T-helper 9 cell (primary cell): ENCODE data around the gene ECSCR.
"Not testable (repeated sequence)": the region's sequence is repeated elsewhere in the genome, so short reads cannot be mapped to it uniquely, and the experiment has no call there.

Experiments used
- DNase-seq: peaks from one replicate; pipeline ENCODE4 v3.0.0-alpha.2; 2020
- total RNA-seq, 2 donors: gene quantifications; one replicate each; lab custom pipeline; 2026; lab: John Stamatoyannopoulos, UW

Gene ECSCR, protein sequence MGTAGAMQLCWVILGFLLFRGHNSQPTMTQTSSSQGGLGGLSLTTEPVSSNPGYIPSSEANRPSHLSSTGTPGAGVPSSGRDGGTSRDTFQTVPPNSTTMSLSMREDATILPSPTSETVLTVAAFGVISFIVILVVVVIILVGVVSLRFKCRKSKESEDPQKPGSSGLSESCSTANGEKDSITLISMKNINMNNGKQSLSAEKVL
- 0 to 0.21 reads per million in 2 donors for total RNA-seq

GRCh38 chr5:139462586-139463276 is at the start of gene ECSCR:
Gene ECSCR (minus strand): TSS chr5:139462743. CDS start chr5:139462670, 73 bp downstream.
- no peak for DNase-seq

GRCh38 chr5:139504722-139505121 is 42.2 kb upstream of the ECSCR start:
- DNase-seq = not testable (repeated sequence)

GRCh38 chr5:139503879-139504278 is 41.3 kb upstream of the ECSCR start:
- not testable (repeated sequence) for DNase-seq

GRCh38 chr5:139503036-139503817 is 40.7 kb upstream of the ECSCR start:
- DNase-seq = not testable (repeated sequence)

DNA sequence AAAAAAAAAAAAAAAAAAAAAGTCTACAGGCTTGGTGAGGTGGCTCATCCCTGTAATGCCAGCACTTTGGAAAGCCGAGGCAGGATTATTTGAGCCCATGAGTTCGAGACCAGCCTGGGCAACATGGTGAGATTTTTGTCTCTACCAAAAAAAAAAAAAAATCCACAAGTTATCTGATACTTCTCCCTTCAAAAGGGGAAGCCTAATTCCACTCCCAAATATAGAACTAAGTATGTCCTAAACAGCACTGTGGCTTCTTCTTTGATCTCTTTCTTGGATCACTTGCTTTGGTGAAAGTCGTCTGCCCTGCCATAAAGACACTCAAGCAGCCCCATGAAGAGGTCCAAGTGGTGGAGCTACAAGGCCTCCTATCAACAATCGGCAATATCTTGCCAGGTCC is 38.8 kb upstream of the ECSCR start:
- no peak for DNase-seq

GRCh38 chr5:139495638-139496435 is 33.3 kb upstream of the ECSCR start:
- no peak for DNase-seq

GRCh38 chr5:139494832-139495231 is 32.3 kb upstream of the ECSCR start:
- DNase-seq = no peak

DNA sequence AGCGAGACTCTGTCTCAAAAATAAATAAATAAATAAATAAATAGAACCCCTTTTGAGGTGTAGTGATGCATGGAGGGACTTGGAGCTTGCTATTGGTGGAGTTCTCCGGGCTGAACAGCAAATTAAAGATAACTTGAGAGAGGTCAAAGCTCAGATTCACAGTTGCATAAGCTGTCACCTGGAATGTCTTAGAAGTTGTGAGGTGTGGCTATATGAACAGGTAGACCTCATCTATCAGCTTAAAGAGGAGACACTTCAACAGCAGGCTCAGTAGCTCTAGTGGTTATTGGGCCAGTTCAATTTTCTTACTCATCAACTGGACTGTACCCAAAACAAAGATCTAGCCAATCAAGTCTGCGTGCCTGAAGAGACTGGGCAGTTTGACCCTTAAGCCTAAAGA is 31.7 kb upstream of the ECSCR start:
- DNase-seq = no peak

- no peak for DNase-seq
Measured at GRCh38 chr5:139492700-139493192, 30.2 kb upstream of the ECSCR start.

- no peak for DNase-seq
Measured at GRCh38 chr5:139488260-139488659, 25.7 kb upstream of the ECSCR start.

- DNase-seq = no peak
Measured at GRCh38 chr5:139486201-139486600, 23.7 kb upstream of the ECSCR start.

DNA sequence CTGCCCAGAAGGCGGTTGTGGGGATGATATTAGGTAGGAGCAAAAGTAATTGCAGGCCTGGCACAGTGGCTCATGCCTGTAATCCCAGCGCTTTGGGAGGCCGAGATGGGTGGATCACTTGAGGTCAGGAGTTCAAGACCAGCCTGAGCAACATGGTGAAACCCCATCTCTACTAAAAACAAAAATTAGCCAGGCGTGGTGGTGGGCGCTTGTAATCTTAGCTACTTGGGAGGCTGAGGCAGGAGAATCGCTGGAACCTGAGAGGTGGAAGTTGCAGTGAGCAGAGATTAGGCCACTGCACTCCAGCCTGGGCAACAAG is 20.3 kb upstream of the ECSCR start:
- not testable (repeated sequence) for DNase-seq

DNA sequence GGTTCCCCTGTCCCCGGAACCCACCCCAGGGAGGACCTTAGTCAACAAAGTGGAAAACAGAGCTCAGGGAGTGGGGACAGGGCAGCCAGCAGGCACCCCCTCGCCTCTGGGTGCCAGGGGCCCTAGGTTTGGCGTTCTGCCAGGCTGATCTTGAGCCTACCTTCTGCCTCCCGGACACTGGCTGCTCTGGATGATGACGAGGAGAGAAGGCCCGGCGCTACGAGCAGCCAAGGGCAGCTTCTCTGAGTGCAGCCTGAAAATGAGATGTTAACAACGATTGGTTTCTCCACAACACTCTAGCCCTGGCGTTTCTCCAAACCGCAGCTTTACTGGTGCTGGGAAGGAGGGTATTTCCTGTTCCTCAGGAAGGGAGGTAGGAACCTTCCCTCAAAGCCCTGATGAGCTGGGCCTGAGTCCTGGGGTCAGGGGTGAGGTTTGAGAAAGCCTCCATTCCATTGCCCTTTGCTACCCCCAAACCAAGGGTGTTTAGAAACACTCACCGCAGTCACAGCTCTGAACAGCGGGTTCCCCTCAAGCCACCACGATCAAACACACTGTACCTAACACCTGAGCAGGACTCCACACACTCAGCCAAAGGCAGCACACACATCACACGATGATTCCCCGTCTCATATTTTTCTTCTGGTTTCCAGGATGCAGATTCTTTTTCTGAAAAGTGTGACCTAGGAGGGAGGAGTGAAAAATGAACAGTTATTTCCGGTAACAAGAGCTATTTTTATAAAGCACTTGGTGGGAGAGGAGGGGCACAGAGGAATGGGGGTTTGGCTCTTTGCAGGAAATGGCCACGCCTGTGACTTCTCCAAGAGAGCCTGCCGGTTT is 19.7 kb upstream of the ECSCR start, which contains the start of gene STING1:
TSS of gene STING1 (minus strand) at position 709 of the 840 bp plus-strand sequence. CDS start 1,054 bp downstream, outside the sequence.
- peak; percentile 54 for DNase-seq

DNA sequence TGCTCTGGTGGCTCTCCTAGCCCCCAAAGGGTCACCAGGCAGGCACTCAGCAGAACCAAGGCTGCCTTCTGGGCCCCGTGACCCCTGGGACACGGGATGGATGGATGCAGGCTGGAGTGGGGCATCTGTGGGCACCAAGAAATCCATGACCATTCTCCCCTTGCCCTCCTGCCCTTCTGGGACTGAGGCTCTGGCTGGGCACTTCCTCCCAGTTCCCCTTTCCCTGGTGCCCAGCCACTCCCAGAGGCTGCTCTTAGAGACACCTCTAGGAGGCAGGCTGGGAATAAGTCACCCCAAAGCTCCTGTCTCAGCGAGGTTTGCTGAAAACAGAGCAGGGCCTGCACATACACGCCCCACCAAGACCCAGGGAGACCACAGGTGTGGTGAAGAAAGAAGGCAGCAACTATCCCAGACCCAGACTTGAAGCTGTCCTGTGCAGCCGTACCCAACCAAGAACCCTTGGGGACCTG is 19.1 kb upstream of the ECSCR start:
- DNase-seq = no peak

DNA sequence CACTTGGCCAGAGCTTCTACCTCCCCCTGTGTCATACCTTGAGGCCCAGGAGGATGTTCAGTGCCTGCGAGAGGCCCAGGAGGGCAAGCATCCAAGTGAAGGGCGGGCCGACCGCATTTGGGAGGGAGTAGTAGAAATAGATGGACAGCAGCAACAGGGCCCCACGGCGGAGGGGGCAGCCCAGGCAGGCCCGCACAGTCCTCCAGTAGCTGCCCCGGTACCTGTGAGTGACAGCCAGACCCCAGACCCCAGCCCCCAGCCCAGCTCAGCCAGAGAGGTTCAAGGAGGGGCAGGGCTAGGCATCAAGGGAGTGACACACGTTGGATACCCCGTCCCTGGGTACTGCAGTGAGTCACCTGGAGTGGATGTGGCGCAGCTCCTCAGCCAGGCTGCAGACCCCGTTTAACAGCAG is 18.6 kb upstream of the ECSCR start:
- DNase-seq = no peak

DNA sequence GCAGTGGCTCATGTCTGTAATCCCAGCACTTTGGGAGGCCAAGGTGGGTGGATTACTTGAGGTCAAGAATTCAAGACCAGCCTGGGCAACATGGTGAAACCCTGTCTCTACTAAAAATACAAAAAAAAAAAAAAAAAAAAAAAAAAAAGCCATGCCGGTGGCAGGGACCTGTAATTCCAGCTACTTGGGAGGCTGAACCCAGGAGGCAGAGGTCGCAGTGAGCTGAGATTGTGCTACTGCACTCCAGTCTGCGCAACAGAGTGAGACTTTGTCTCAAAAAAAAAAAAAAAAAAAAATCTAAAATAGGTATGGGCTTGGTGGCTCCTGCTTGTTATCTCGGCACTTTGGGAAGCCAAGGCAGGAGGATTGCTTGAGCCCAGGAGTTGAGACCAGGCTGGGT is 17.2 kb upstream of the ECSCR start:
- not testable (repeated sequence) for DNase-seq

DNA sequence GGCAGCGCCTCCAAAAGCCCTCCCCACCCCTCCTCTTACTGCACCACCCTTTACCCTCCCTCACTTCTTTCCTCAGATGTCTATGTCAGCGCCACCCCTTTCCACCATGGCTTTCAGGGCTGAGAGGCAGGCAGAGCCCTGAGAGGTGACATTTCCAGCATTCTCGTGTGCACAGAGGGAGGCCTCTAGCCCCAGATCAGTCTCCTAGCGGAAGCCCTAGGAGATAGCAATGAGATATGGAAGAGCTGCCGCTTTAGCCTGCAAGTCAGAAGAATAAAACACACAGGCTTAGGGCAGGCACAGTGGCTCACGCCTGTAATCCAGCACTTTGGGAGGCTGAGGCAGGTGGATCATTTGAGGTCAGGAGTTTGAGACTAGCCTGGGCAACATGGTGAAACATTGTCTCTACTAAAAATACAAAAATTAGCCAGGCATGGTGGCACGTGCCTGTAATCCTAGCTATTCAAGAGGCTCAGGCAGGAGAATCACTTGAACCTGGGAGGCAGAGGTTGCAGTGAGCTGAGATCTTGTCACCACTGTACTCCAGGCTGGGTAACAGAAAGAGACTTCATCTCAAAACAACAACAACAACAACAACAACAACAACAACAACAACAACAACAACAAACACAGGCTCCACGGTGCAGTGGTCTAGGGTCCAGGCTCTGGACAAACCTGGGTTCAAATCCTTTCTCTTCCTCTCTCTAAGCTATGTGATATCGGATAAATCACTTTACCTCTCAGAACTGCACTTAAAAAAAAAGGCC is 16.3 kb upstream of the ECSCR start:
- not testable (repeated sequence) for DNase-seq

GRCh38 chr5:139475865-139476617 is 13.5 kb upstream of the ECSCR start:
- no peak for DNase-seq

- no peak for DNase-seq
Measured at GRCh38 chr5:139474890-139475791, 12.6 kb upstream of the ECSCR start.
